Neuronal stem cell (in vitro differentiated cells): ENCODE data around the gene ZBTB5. TPM values are rescaled to one million over a fixed set of nuclear protein-coding genes. Genes with fewer than 3 reads are reported as not detected.
"Not testable (repeated sequence)": the region's sequence is repeated elsewhere in the genome, so short reads cannot be mapped to it uniquely, and the experiment has no call there.

Experiments
- DNase-seq: peaks from one replicate; pipeline ENCODE4 v3.0.0-alpha.2; 2013; ENCODE audit warnings: low spot score
- H2AFZ ChIP-seq: one replicate; pipeline ENCODE4 v1.6.1; 2013; ENCODE audit warnings: mild to moderate bottlenecking, low read length, inconsistent platforms
- H2AK5ac ChIP-seq: 2 replicates; pipeline ENCODE4 v1.6.1; 2013; ENCODE audit warnings: low read depth, mild to moderate bottlenecking, inconsistent platforms, low read length, moderate library complexity, mixed read lengths
- H2BK120ac ChIP-seq: 2 replicates; pipeline ENCODE4 v1.6.1; 2013; ENCODE audit warnings: low read depth, mild to moderate bottlenecking, inconsistent platforms, low read length, moderate library complexity, mixed read lengths
- H2BK12ac ChIP-seq: one replicate; pipeline ENCODE4 v1.6.1; 2013; ENCODE audit warnings: low read length, inconsistent platforms
- H2BK15ac ChIP-seq: 2 replicates; pipeline ENCODE4 v1.6.1; 2013; ENCODE audit warnings: mild to moderate bottlenecking, low read length, inconsistent platforms, mixed read lengths
- H2BK5ac ChIP-seq: one replicate; pipeline ENCODE4 v1.6.1; 2013; ENCODE audit warnings: inconsistent platforms, mild to moderate bottlenecking, low read length, moderate library complexity
- H3K14ac ChIP-seq: one replicate; pipeline ENCODE4 v1.6.1; 2013; ENCODE audit warnings: low read length, inconsistent platforms
- H3K18ac ChIP-seq: 2 replicates; pipeline ENCODE4 v1.6.1; 2013; ENCODE audit warnings: low read length, inconsistent platforms
- H3K23ac ChIP-seq: 2 replicates; pipeline ENCODE4 v1.6.1; 2013; ENCODE audit warnings: low read depth, mild to moderate bottlenecking, mixed read lengths, low read length, inconsistent platforms; ENCODE audit not compliant: poor library complexity
- H3K27ac ChIP-seq: replicated peaks from 3 replicates; pipeline ENCODE4 v1.5.1; 2013; ENCODE audit warnings: low read length, inconsistent platforms
- H3K27me3 ChIP-seq, 3 experiments: 2 replicates each; pipeline ENCODE4 v1.6.1; 2013; ENCODE audit warnings: low read length in 3 of 3, mild to moderate bottlenecking in 2 of 3, inconsistent platforms in 1 of 3, low read depth in 1 of 3, mixed read lengths in 1 of 3, moderate library complexity in 1 of 3; ENCODE audit not compliant: control insufficient read depth in 3 of 3, insufficient read depth in 3 of 3
- H3K36me3 ChIP-seq, 2 donors: replicated peaks in 1 of 2; 2 replicates each; pipeline ENCODE4 v1.6.1; 2013; ENCODE audit warnings: low read length in 2 of 2; ENCODE audit not compliant: control insufficient read depth in 2 of 2, insufficient read depth in 2 of 2
- H3K4ac ChIP-seq: 2 replicates; pipeline ENCODE4 v1.6.1; 2013; ENCODE audit warnings: inconsistent platforms, mild to moderate bottlenecking, low read length, moderate library complexity
- H3K4me1 ChIP-seq, 2 donors: 1 replicate in 1 of 2; 2 replicates in 1 of 2; pipeline ENCODE4 v1.6.1; 2013; ENCODE audit warnings: low read length in 2 of 2, low read depth in 1 of 2; ENCODE audit not compliant: control insufficient read depth in 2 of 2, insufficient read depth in 1 of 2
- H3K4me2 ChIP-seq: one replicate; pipeline ENCODE4 v1.6.1; 2013; ENCODE audit warnings: mild to moderate bottlenecking, low read length, inconsistent platforms; ENCODE audit not compliant: insufficient read depth, poor library complexity, severe bottlenecking
- H3K4me3 ChIP-seq, 2 donors: 2 replicates each; pipeline ENCODE4 v1.5.1; 2013; ENCODE audit warnings: low read length in 2 of 2, mild to moderate bottlenecking in 2 of 2, inconsistent platforms in 1 of 2, moderate library complexity in 1 of 2
- H3K79me1 ChIP-seq: one replicate; pipeline ENCODE4 v1.6.1; 2013; ENCODE audit warnings: low read depth, mild to moderate bottlenecking, inconsistent platforms, low read length, moderate library complexity
- H3K9ac ChIP-seq: one replicate; pipeline ENCODE4 v1.6.1; 2013; ENCODE audit warnings: mild to moderate bottlenecking, low read depth, low read length, inconsistent platforms; ENCODE audit not compliant: poor library complexity
- H3K9me3 ChIP-seq, 2 donors: replicated peaks in 1 of 2; 2 replicates each; pipeline versions ENCODE3 to v1.6.1; 2013; ENCODE audit warnings: low read length in 2 of 2, mild to moderate bottlenecking in 2 of 2, inconsistent platforms in 1 of 2, low read depth in 1 of 2, mixed read lengths in 1 of 2, moderate library complexity in 1 of 2; ENCODE audit not compliant: control insufficient read depth in 2 of 2, insufficient read depth in 1 of 2
- H4K8ac ChIP-seq: one replicate; pipeline ENCODE4 v1.6.1; 2013; ENCODE audit warnings: low read depth, mild to moderate bottlenecking, inconsistent platforms, low read length, moderate library complexity
- H4K91ac ChIP-seq: one replicate; pipeline ENCODE4 v1.6.1; 2013; ENCODE audit warnings: low read length, low read depth, mild to moderate bottlenecking, inconsistent platforms; ENCODE audit not compliant: poor library complexity
- WGBS, 2 donors: extraction: QIAGEN DNeasy Blood & Tissue Kit; methylation state at CpG; one replicate each; pipeline ENCODE4 v1.1.7; 2013; ENCODE audit warnings: missing lambda C conversion rate in 2 of 2, mixed read lengths in 1 of 2; ENCODE audit not compliant: insufficient read length in 2 of 2, insufficient replicate concordance in 1 of 2; ENCODE audit errors: extremely low coverage in 2 of 2; 5-methylcytosine and 5-hydroxymethylcytosine counted together
- polyA plus RNA-seq, 2 experiments: library from polyadenylated mRNA; stranded (reverse); fragments of 200-250 nt; gene quantifications; one replicate each; pipeline ENCODE4 v1.2.3, GENCODE V29; 2013

Gene ZBTB5
- polyA plus RNA-seq (2013, experiment 1 of 2) = 19.2 TPM
- 19.2 TPM for polyA plus RNA-seq (2013, experiment 2 of 2)

GRCh38 chr9:37465249-37466036, at the start of gene ZBTB5:
Gene ZBTB5 (minus strand): TSS chr9:37465450. CDS start chr9:37442551, 22,899 bp downstream.
- peak; percentile 100 for DNase-seq

GRCh38 chr9:37514999-37515398, 49.7 kb upstream of the ZBTB5 start:
- no peak for DNase-seq
- H4K91ac ChIP-seq = no peak overlapping the region
- no peak overlapping the region for H2BK15ac ChIP-seq
- no peak overlapping the region for H2BK120ac ChIP-seq
- H3K18ac ChIP-seq = no peak overlapping the region
- H3K4me1 ChIP-seq = peaks cover 0 to 3% of the 10 kb centered on the region in 2 donors
- H2BK12ac ChIP-seq = no peak overlapping the region
- H3K4ac ChIP-seq = no peak overlapping the region
- no peak overlapping the region for H3K14ac ChIP-seq
- H3K23ac ChIP-seq = no peak overlapping the region
- no peak overlapping the region for H3K4me2 ChIP-seq
- no CpG with 5 or more reads among the region's 7 CpGs for WGBS, 2 donors
- no peak overlapping the region for H2AK5ac ChIP-seq
- no peak overlapping the region for H3K27ac ChIP-seq
- no peak overlapping the region for H2BK5ac ChIP-seq
- no peak overlapping the region for H3K4me3 ChIP-seq
- H3K36me3 ChIP-seq = peaks cover 18 to 61% of the 10 kb centered on the region in 2 donors
- H3K9me3 ChIP-seq = peaks cover 0 to 2% of the 10 kb centered on the region in 2 donors
- H4K8ac ChIP-seq = no peak overlapping the region
- H3K79me1 ChIP-seq = no peaks in the 10 kb centered on the region
- H3K9ac ChIP-seq = no peak overlapping the region
- H3K27me3 ChIP-seq = peaks cover 0 to 2% (median 0%) of the 10 kb centered on the region in 3 experiments
- H2AFZ ChIP-seq = no peak overlapping the region

More at GRCh38 chr9:37465249-37466036, at the start of gene ZBTB5:
- H2BK120ac ChIP-seq = peak within 1 kb of the TSS; percentile 83
- H3K18ac ChIP-seq = peak within 1 kb of the TSS; percentile 96
- H3K4ac ChIP-seq = no peak within 1 kb of the TSS
- H2BK12ac ChIP-seq = no peak within 1 kb of the TSS
- H2BK5ac ChIP-seq = peak within 1 kb of the TSS; percentile 97
- peak within 1 kb of the TSS; percentile 92 for H3K23ac ChIP-seq
- peak within 1 kb of the TSS; percentile 93 for H2AFZ ChIP-seq
- H3K36me3 ChIP-seq = peaks cover 0 to 21% of the 10 kb centered on the region in 2 donors
- H3K4me1 ChIP-seq = peaks cover 6 to 9% of the 10 kb centered on the region in 2 donors
- H3K27ac ChIP-seq = peak within 1 kb of the TSS; percentile 100
- no peaks in the 10 kb centered on the region for H3K27me3 ChIP-seq
- H4K91ac ChIP-seq = no peak within 1 kb of the TSS
- H3K79me1 ChIP-seq = peaks cover 4% of the 10 kb centered on the region
- no peaks in the 10 kb centered on the region for H3K9me3 ChIP-seq
- no peak within 1 kb of the TSS for H4K8ac ChIP-seq
- WGBS, 2 donors = no CpG with 5 or more reads among the region's 52 CpGs
- H3K4me2 ChIP-seq = peak within 1 kb of the TSS; percentile 92
- H2AK5ac ChIP-seq = peak within 1 kb of the TSS; percentile 71
- H3K4me3 ChIP-seq = peak within 1 kb of the TSS; percentile 78 to 88
- H3K14ac ChIP-seq = no peak within 1 kb of the TSS
- H3K9ac ChIP-seq = peak within 1 kb of the TSS; percentile 96
- H2BK15ac ChIP-seq = no peak within 1 kb of the TSS

- H2BK15ac ChIP-seq, H2BK5ac ChIP-seq, H3K14ac ChIP-seq, DNase-seq, H2AK5ac ChIP-seq, H3K4ac ChIP-seq, H3K4me1 ChIP-seq, H4K8ac ChIP-seq, H3K4me3 ChIP-seq, H3K23ac ChIP-seq, H2BK120ac ChIP-seq, H3K9ac ChIP-seq, H3K9me3 ChIP-seq, H3K79me1 ChIP-seq, H3K27me3 ChIP-seq, H2AFZ ChIP-seq, H3K4me2 ChIP-seq, H3K27ac ChIP-seq, H3K18ac ChIP-seq, H2BK12ac ChIP-seq, H4K91ac ChIP-seq: not testable (repeated sequence)
- WGBS, 2 donors = no CpG with 5 or more reads among the region's 10 CpGs
- peaks cover 18 to 61% of the 10 kb centered on the region in 2 donors for H3K36me3 ChIP-seq
These were observed 49.2 kb upstream of the ZBTB5 start for GRCh38 chr9:37514415-37514814.

GRCh38 chr9:37512437-37512836, 47.2 kb upstream of the ZBTB5 start:
- Histone ChIP-seq H2BK5ac (no peak overlapping the region), H2BK120ac (no peak overlapping the region), H3K9me3 (no peaks in the 10 kb centered on the region), H3K9ac (no peak overlapping the region), H3K4me2 (no peak overlapping the region), H3K27me3 (peaks cover 0 to 2% (median 0%) of the 10 kb centered on the region in 3 experiments), H2AK5ac (no peak overlapping the region), H2AFZ (no peak overlapping the region), H2BK12ac (no peak overlapping the region), H3K27ac (no peak overlapping the region), H3K23ac (no peak overlapping the region), H3K18ac (no peak overlapping the region), H3K4ac (no peak overlapping the region), H4K91ac (no peak overlapping the region), H3K4me3 (no peak overlapping the region), H3K4me1 (peaks cover 0 to 3% of the 10 kb centered on the region in 2 donors), H3K36me3 (peaks cover 19 to 63% of the 10 kb centered on the region in 2 donors), H2BK15ac (no peak overlapping the region), H3K79me1 (no peaks in the 10 kb centered on the region), H4K8ac (no peak overlapping the region), H3K14ac (no peak overlapping the region)
- no peak for DNase-seq
- WGBS, 2 donors = no CpG with 5 or more reads among the region's 12 CpGs
